HEK293T (cell line): ENCODE measurements around the gene LRRC45.

Experiments
- CTCF ChIA-PET: fragments of 350-600 bp; formaldehyde crosslinking; extraction: SDS; loops from one replicate; lab custom pipeline; 2021; ENCODE audit warnings: antibody characterized with exemption, inconsistent platforms; lab: Yijun Ruan, JAX
- POLR2A ChIA-PET: fragments of 350-600 bp; formaldehyde crosslinking; extraction: SDS; loops from one replicate; lab custom pipeline; 2020; ENCODE audit warnings: antibody characterized with exemption, inconsistent platforms; lab: Yijun Ruan, JAX
- DNase-seq: peaks from one replicate; pipeline ENCODE4 v3.0.0; 2012; ENCODE audit warnings: mixed read lengths; ENCODE audit errors: extremely low spot score
- ARNT ChIP-seq: fragments of 450-650 bp; IDR thresholded peaks from 2 replicates; pipeline ENCODE4 v1.6.1; 2017; ENCODE audit warnings: mild to moderate bottlenecking
- BHLHE40 ChIP-seq: fragments of 450-650 bp; IDR thresholded peaks from 2 replicates; pipeline ENCODE4 v1.6.1; 2016; ENCODE audit warnings: mild to moderate bottlenecking, moderate library complexity, borderline replicate concordance
- CTBP1 ChIP-seq: fragments of 450-650 bp; IDR thresholded peaks from 2 replicates; pipeline ENCODE4 v1.6.1; 2016; ENCODE audit warnings: borderline replicate concordance
- ELF4 ChIP-seq: fragments of 450-650 bp; IDR thresholded peaks from 2 replicates; pipeline ENCODE4 v1.6.1; 2017; ENCODE audit warnings: antibody characterized with exemption
- FOXA1 ChIP-seq: fragments of 450-650 bp; IDR thresholded peaks from 2 replicates; pipeline ENCODE4 v1.6.1; 2016; ENCODE audit warnings: mild to moderate bottlenecking
- FOXK2 ChIP-seq: fragments of 450-650 bp; IDR thresholded peaks from 2 replicates; pipeline ENCODE4 v1.6.1; 2016; ENCODE audit warnings: mild to moderate bottlenecking
- FOXM1 ChIP-seq: fragments of 450-650 bp; IDR thresholded peaks from 2 replicates; pipeline ENCODE4 v1.6.1; 2017; ENCODE audit warnings: mild to moderate bottlenecking, borderline replicate concordance
- HDGF ChIP-seq: fragments of 450-650 bp; IDR thresholded peaks from 2 replicates; pipeline ENCODE4 v1.6.1; 2017; ENCODE audit warnings: antibody characterized with exemption, borderline replicate concordance
- L3MBTL2 ChIP-seq: fragments of 450-650 bp; conservative IDR thresholded peaks from 2 replicates; pipeline ENCODE4 v1.6.1; 2016; ENCODE audit warnings: mild to moderate bottlenecking
- LEF1 ChIP-seq: fragments of 450-650 bp; IDR thresholded peaks from 2 replicates; pipeline ENCODE4 v1.6.1; 2017; ENCODE audit warnings: mild to moderate bottlenecking, borderline replicate concordance
- NFRKB ChIP-seq: fragments of 450-650 bp; IDR thresholded peaks from 2 replicates; pipeline ENCODE4 v1.6.1; 2016; ENCODE audit warnings: mild to moderate bottlenecking, moderate library complexity
- SP1 ChIP-seq: fragments of 450-650 bp; IDR thresholded peaks from 2 replicates; pipeline ENCODE4 v1.6.1; 2017
- SUZ12 ChIP-seq: fragments of 450-650 bp; IDR thresholded peaks from 2 replicates; pipeline ENCODE4 v1.6.1; 2016; ENCODE audit warnings: mild to moderate bottlenecking
- TARDBP ChIP-seq: fragments of 450-650 bp; IDR thresholded peaks from 2 replicates; pipeline ENCODE4 v1.6.1; 2016
- ZNF384 ChIP-seq: fragments of 450-650 bp; IDR thresholded peaks from 2 replicates; pipeline ENCODE4 v1.6.1; 2016
- TF ChIP-seq, protein P1 (sequence below): fragments of 450-650 bp; IDR thresholded peaks from 2 replicates; pipeline ENCODE4 v1.6.1; 2016

LRRC45 gene

DNA sequence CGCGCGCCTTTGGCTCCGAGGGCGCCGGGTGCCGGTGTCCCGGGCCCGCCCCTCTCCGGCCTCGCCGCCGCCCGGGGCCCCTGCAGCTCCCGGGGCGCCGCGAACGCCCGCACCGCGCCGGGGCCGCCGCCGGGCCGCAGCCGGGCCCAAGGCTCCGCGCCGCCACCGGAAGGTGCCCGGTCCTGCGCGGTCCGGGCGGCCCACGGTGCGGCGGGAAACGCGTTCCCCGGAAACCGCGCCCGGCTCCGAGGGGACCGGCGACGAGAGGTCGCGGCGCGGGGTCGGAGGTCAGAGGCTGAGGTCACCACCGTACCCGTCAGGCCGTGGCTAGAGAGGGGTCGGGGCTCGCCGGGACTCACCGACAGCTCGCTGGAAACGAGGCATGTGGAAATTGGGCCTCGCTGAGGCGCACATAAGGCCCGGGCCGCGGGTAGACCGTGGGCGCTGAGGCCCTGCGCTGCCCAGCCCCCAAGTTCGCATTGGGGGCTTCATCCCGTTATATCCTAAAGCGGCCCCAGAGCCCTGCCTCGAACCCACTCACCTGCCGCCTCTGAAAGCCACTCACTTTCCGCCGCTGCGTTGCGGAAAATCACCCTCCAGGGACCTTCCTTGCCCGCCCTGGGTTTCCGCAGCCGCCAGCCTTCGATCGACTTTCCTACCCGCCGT is 42.7 kb downstream of the LRRC45 start, which contains the start of gene DUS1L:
TSS of gene DUS1L (minus strand) at position 167 of the 666 bp plus-strand sequence. CDS start 745 bp downstream, outside the sequence.
- CTCF ChIA-PET: no interaction called here
- no peak for TF ChIP-seq ELF4
- TF ChIP-seq NFRKB: no peak
- TF ChIP-seq ARNT: peak; percentile 88
- no peak for TF ChIP-seq FOXA1
- peak; percentile 68; the same call in 1 of the 2 replicates for TF ChIP-seq LEF1
- no peak for TF ChIP-seq HDGF
- peak; percentile 44; the same call in 1 of the 2 replicates for TF ChIP-seq L3MBTL2
- no peak; the same call in 1 of the 2 replicates for TF ChIP-seq CTBP1
- no peak for TF ChIP-seq SUZ12
- TF ChIP-seq SP1: no peak
- TF ChIP-seq, protein P1, sequence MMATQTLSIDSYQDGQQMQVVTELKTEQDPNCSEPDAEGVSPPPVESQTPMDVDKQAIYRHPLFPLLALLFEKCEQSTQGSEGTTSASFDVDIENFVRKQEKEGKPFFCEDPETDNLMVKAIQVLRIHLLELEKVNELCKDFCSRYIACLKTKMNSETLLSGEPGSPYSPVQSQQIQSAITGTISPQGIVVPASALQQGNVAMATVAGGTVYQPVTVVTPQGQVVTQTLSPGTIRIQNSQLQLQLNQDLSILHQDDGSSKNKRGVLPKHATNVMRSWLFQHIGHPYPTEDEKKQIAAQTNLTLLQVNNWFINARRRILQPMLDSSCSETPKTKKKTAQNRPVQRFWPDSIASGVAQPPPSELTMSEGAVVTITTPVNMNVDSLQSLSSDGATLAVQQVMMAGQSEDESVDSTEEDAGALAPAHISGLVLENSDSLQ: no peak
- no peak for TF ChIP-seq TARDBP
- TF ChIP-seq FOXK2: no peak
- TF ChIP-seq FOXM1: peak; percentile 89
- no peak for TF ChIP-seq ZNF384
- no peak for TF ChIP-seq BHLHE40
- peak; percentile 86 for DNase-seq
- POLR2A ChIA-PET: interaction anchor here (0.6 to 6.8 kb wide), 11 partner anchors 11 to 36 kb away, joined by 3 to 46 read pairs (median 3); partner anchors contain the start of genes DCXR, FASN, GPS1 and RAC3

DNA sequence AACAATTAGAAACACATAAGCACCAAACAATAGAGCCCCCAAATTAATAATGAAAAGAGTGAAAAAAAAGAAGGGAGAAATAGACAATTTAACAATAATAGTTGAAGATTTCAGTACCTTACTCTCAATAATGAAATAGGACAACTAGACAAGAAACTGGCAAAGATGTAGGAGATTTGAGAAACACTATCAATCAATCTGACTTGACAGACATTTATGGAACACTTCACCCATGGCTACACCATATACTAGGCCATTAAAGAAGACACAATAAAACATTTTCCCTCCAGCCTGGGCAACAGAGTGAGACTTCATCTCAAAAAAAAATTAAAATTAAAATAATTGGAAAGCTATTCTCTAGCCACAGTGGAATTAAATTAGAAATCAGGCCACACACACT is 47.5 kb downstream of the LRRC45 start:
- CTCF ChIA-PET: no interaction called here
- DNase-seq: no peak
- TF ChIP-seq CTBP1: no peak
- TF ChIP-seq LEF1: no peak
- TF ChIP-seq L3MBTL2: no peak
- TF ChIP-seq, protein P1: peak; percentile 90
- no peak for TF ChIP-seq TARDBP
- TF ChIP-seq ARNT: no peak
- no peak for TF ChIP-seq ELF4
- POLR2A ChIA-PET: interaction anchor here (1.8 kb wide), 2 partner anchors 14 to 28 kb away, joined by 3 to 4 read pairs; no protein-coding TSS in a partner anchor

GRCh38 chr17:82072827-82073226 is 49.7 kb downstream of the LRRC45 start:
- ChIA-PET CTCF (no interaction called here), POLR2A (interaction anchor here (1.0 kb wide), 1 partner anchor 26 kb away, joined by 4 read pairs; the partner anchor contains the start of gene FASN)
- no peak for TF ChIP-seq NFRKB
- no peak for TF ChIP-seq ELF4
- no peak for TF ChIP-seq TARDBP
- TF ChIP-seq ZNF384: no peak
- TF ChIP-seq ARNT: no peak
- TF ChIP-seq CTBP1: no peak
- TF ChIP-seq LEF1: no peak
- no peak for TF ChIP-seq SUZ12
- TF ChIP-seq FOXK2: no peak
- no peak for TF ChIP-seq BHLHE40
- TF ChIP-seq SP1: no peak
- TF ChIP-seq, protein P1: no peak
- no peak for TF ChIP-seq HDGF
- no peak for TF ChIP-seq L3MBTL2
- TF ChIP-seq FOXA1: no peak
- no peak for TF ChIP-seq FOXM1
- DNase-seq: no peak

- no peak for TF ChIP-seq LEF1
- TF ChIP-seq FOXK2: no peak
- TF ChIP-seq HDGF: no peak
- TF ChIP-seq ZNF384: no peak
- no peak for TF ChIP-seq L3MBTL2
- TF ChIP-seq BHLHE40: no peak
- TF ChIP-seq CTBP1: no peak
- ChIA-PET POLR2A (interaction anchor here (1.0 kb wide), 1 partner anchor 25 kb away, joined by 4 read pairs; the partner anchor contains the start of gene FASN), CTCF (no interaction called here)
- DNase-seq: no peak
Measured at GRCh38 chr17:82073446-82073845, 50.3 kb downstream of the LRRC45 start.

DNA sequence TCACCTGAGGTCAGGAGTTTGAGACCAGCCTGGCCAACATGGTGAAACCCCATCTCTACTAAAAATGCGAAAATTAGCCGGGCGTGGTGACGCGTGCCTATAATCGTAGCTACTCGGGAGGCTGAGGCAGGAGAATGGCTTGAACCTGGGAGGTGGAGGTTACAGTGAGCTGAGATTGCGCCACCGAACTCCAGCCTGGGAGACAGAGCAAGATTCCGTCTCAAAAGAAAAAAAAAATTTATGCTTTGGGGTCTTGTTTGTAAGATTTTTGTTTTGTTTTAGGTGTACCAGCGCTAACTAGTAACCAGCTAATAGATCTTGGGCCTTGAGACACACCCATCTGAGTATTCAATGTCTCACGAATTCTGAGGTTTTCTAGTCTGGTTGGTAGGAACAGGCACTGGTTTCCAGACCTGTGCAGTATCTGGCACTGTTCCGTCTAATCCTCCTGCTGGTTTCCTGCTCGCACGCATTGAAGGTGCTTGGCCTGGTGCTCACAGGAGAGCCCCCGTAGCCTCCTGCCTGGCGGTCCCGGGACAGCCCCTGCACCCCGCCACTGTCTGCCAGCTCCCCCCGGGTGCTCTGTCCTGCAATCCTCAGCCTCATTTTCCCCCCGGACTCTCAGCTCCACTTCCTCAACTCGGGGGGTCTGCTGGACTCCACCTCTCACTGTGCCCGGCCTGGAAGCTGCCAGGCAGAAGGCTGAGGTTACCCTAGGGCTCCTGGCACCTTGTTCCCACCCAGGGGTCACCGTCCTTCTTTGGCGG is 53.1 kb downstream of the LRRC45 start:
- POLR2A ChIA-PET: interaction anchor here (1.2 to 1.9 kb wide), 4 partner anchors 10 to 22 kb away, joined by 3 to 9 read pairs (median 6); partner anchors contain the start of genes DUS1L and FASN
- no peak for DNase-seq
- CTCF ChIA-PET: interaction anchor here (1.5 kb wide), 1 partner anchor 46 kb away, joined by 4 read pairs; no protein-coding TSS in a partner anchor
- TF ChIP-seq TARDBP: no peak
- TF ChIP-seq ZNF384: no peak
- no peak for TF ChIP-seq L3MBTL2
